Lower leg skin (tissue), 3 donors: ENCODE measurements around the gene ZNF205.

Experiments
- CTCF ChIP-seq, 3 donors: fragments of 450-650 bp; IDR thresholded peaks; one replicate each; pipeline ENCODE4 v1.5.1; 2016; ENCODE audit warnings: antibody characterized with exemption in 3 of 3, mild to moderate bottlenecking in 3 of 3, moderate library complexity in 2 of 3
- POLR2A ChIP-seq, 2 donors: fragments of 450-650 bp; IDR thresholded peaks; one replicate each; pipeline ENCODE4 v1.6.1; 2016 to 2017; ENCODE audit warnings: antibody characterized with exemption in 2 of 2, mild to moderate bottlenecking in 1 of 2, moderate library complexity in 1 of 2

- TF ChIP-seq CTCF (IDR thresholded peaks at IDR 0.05) (no peak), POLR2A (IDR thresholded peaks at IDR 0.05) (no peak)
Observed at GRCh38 chr16:3071655-3072054, 40.7 kb upstream of the ZNF205 start.
